Tibial nerve (tissue), 4 donors: ENCODE measurements around the gene VPS4B. TPM values are rescaled to one million over a fixed set of nuclear protein-coding genes. Genes with fewer than 3 reads are reported as not detected.
"Not testable (repeated sequence)": the region's sequence is repeated elsewhere in the genome, so short reads cannot be mapped to it uniquely, and the experiment has no call there.

Source experiments
- DNase-seq, 2 donors: peaks; one replicate each; pipeline ENCODE4 v3.0.0-alpha.2; 2019; ENCODE audit warnings: low spot score in 2 of 2
- H3K27ac ChIP-seq, 4 donors: fragments of 200-600 bp; sonication (generic) in 3 of 4; one replicate each; pipeline ENCODE4 v1.5.1; 2017 to 2019; ENCODE audit warnings: mild to moderate bottlenecking in 1 of 4
- H3K27me3 ChIP-seq, 2 donors: fragments of 200-600 bp; sonication (generic) in 1 of 2; one replicate each; pipeline versions ENCODE4 v1.5.1 to v1.6.0; 2017 to 2019
- H3K36me3 ChIP-seq, 3 donors: fragments of 200-600 bp; sonication (generic); one replicate each; pipeline ENCODE4 v1.5.1; 2018 to 2019
- H3K4me1 ChIP-seq, 4 donors: fragments of 200-600 bp; sonication (generic) in 3 of 4; one replicate each; pipeline ENCODE4 v1.5.1; 2017 to 2019
- H3K4me3 ChIP-seq, 4 donors: fragments of 200-600 bp; sonication (generic) in 3 of 4; one replicate each; pipeline ENCODE4 v1.5.1; 2017 to 2019; ENCODE audit warnings: mild to moderate bottlenecking in 1 of 4, moderate library complexity in 1 of 4
- H3K9me3 ChIP-seq, 4 donors: fragments of 200-600 bp; sonication (generic) in 3 of 4; one replicate each; pipeline ENCODE4 v1.5.1; 2017 to 2019
- EP300 ChIP-seq, 2 donors: sonication (generic); formaldehyde crosslinking; IDR thresholded peaks; one replicate each; pipeline ENCODE4 v1.6.1; 2017; ENCODE audit warnings: antibody characterized with exemption in 2 of 2, mild to moderate bottlenecking in 1 of 2
- POLR2A ChIP-seq, 2 donors: fragments of 450-650 bp; IDR thresholded peaks; one replicate each; pipeline ENCODE4 v1.6.1; 2017; ENCODE audit warnings: antibody characterized with exemption in 2 of 2, mild to moderate bottlenecking in 2 of 2, moderate library complexity in 2 of 2
- WGBS, 2 donors: methylation state at CpG; one replicate each; pipeline ENCODE4 v1.1.5; 2018; 5-methylcytosine and 5-hydroxymethylcytosine counted together
- total RNA-seq, 4 donors: library from RNA; depleted of rRNA; stranded (reverse); fragments of >200 nt; gene quantifications; one replicate each; pipeline ENCODE4 v1.1.0, GENCODE V29; 2016
- TF ChIP-seq, protein P1 (sequence below), 5 experiments: fragments of 200-600 bp in 3 of 5; fragments of 450-650 bp in 2 of 5; sonication (generic) in 3 of 5; IDR thresholded peaks; one replicate each; pipeline ENCODE4 v1.5.1; 2016 to 2019; ENCODE audit warnings: antibody characterized with exemption in 5 of 5, mild to moderate bottlenecking in 3 of 5, moderate library complexity in 2 of 5

VPS4B gene
- total RNA-seq, 4 donors from 2014 or later, result 33.4 to 43.2 (median 36.2) TPM

DNA sequence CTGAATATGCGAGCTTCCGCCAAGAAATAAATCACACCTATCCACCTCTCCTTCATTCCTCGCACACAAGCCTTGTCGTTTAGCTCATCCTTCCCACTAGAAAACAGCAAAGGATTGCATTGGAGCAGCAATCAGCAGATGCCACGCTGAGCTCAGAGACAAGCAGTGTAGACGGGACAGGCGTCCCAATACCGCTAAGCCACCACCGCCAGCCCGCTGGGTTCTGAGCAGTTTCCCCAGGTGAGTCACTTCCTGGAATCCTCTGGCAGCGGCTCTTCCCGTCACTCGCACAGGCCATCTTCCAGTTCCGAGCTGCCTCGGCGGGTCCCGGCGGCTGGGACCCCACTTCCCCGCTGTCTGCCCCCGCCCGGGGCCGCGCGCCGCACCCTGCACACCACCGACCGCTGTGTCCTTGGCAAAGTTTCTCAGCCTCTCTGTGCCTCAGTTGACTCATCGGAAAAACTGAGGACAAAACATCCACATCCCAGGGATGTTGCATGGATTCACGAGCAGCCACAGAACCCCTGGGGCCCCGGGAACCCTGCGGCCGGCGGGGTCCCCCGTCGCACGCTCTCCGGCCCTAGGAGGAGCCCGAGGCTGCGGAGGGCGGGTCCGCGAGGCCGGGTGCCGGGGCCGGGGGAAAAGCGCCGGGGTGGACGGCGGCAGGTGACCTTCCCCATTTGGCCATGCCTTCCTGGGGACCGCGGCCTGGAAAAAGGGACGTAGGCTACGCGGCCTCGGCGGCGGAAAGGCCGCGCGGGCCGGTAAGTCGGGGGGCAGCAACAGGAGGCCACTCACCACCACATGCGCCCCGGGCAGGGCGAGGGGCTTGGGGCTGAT is 55.8 kb downstream of the VPS4B start:
- 0 to 2% methylated on average over 28 to 40 of the region's 65 CpGs for WGBS, 2 donors
- peaks cover 0 to 16% (median 0%) of the 10 kb centered on the region in 3 donors for H3K36me3 ChIP-seq
- H3K9me3 ChIP-seq, result no peaks in the 10 kb centered on the region
- H3K4me1 ChIP-seq, result peaks cover 0 to 38% (median 9%) of the 10 kb centered on the region in 4 donors
- DNase-seq, result peak in 1 of 2 donors; percentile 29
- TF ChIP-seq, protein P1, sequence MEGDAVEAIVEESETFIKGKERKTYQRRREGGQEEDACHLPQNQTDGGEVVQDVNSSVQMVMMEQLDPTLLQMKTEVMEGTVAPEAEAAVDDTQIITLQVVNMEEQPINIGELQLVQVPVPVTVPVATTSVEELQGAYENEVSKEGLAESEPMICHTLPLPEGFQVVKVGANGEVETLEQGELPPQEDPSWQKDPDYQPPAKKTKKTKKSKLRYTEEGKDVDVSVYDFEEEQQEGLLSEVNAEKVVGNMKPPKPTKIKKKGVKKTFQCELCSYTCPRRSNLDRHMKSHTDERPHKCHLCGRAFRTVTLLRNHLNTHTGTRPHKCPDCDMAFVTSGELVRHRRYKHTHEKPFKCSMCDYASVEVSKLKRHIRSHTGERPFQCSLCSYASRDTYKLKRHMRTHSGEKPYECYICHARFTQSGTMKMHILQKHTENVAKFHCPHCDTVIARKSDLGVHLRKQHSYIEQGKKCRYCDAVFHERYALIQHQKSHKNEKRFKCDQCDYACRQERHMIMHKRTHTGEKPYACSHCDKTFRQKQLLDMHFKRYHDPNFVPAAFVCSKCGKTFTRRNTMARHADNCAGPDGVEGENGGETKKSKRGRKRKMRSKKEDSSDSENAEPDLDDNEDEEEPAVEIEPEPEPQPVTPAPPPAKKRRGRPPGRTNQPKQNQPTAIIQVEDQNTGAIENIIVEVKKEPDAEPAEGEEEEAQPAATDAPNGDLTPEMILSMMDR (IDR thresholded peaks at IDR 0.05), result no peak
- TF ChIP-seq POLR2A (IDR thresholded peaks at IDR 0.05) (no peak), EP300 (IDR thresholded peaks at IDR 0.05) (no peak)
- peak overlapping the region; percentile 60 to 99 (median 93) for H3K4me3 ChIP-seq
- no peaks in the 10 kb centered on the region for H3K27me3 ChIP-seq
- peak overlapping the region; percentile 92 to 98 (median 96) for H3K27ac ChIP-seq

DNA sequence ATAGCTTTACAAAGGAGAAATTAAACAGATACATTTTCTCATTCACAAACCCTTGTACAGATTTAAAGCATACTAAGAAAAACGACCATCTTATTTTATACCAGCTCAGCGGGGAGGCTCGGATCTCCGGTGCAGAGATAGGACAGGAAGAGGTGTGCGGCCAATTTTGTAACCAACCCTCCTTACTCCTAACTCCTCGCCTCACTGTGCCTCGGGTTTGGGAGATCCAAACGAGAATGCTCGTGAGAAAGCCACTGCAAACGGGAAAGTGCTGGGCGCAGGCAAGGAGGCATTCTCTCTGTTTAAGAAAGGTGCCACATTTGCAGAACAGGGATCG is 56.4 kb downstream of the VPS4B start:
- Histone ChIP-seq H3K36me3 (peaks cover 0 to 20% (median 0%) of the 10 kb centered on the region in 3 donors), H3K9me3 (no peaks in the 10 kb centered on the region), H3K4me3 (peak overlapping the region; percentile 60 to 99 (median 93)), H3K27me3 (no peaks in the 10 kb centered on the region), H3K27ac (peak overlapping the region; percentile 92 to 98 (median 96)), H3K4me1 (peaks cover 0 to 38% (median 9%) of the 10 kb centered on the region in 4 donors)
- TF ChIP-seq POLR2A (IDR thresholded peaks at IDR 0.05), result no peak
- TF ChIP-seq EP300 (IDR thresholded peaks at IDR 0.05), result no peak
- TF ChIP-seq, protein P1 (IDR thresholded peaks at IDR 0.05), result no peak
- no peak for DNase-seq
- WGBS, 2 donors, result 0 to 1% methylated on average over 12 of the region's 12 CpGs

DNA sequence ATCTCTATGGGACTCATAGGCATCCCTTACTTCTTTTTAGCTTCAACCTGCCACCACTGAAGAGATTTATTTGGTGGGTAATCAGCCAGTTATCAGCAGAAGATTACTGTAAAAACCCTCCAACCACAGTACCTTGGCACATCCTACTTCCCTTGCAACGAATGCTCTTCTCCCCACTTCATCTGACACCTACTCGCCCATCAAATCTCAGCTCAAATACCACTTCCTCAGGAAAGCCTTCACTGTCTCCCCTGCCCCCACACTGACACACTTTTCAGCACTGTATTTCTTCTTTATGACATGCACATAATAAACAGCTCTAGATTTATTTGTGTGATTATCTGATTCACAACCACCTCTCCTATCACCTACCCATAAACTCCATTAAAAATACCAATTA is 58.3 kb downstream of the VPS4B start:
- no peak overlapping the region for H3K4me3 ChIP-seq
- H3K36me3 ChIP-seq, result peaks cover 0 to 37% (median 0%) of the 10 kb centered on the region in 3 donors
- no peaks in the 10 kb centered on the region for H3K27me3 ChIP-seq
- no peaks in the 10 kb centered on the region for H3K9me3 ChIP-seq
- WGBS, 2 donors, result 68 to 73% methylated on average over 2 of the region's 2 CpGs
- peaks cover 0 to 35% (median 9%) of the 10 kb centered on the region in 4 donors for H3K4me1 ChIP-seq
- no peak for DNase-seq
- TF ChIP-seq POLR2A (IDR thresholded peaks at IDR 0.05), result no peak
- no peak for TF ChIP-seq EP300 (IDR thresholded peaks at IDR 0.05)
- TF ChIP-seq, protein P1 (IDR thresholded peaks at IDR 0.05), result no peak
- no peak overlapping the region for H3K27ac ChIP-seq

DNA sequence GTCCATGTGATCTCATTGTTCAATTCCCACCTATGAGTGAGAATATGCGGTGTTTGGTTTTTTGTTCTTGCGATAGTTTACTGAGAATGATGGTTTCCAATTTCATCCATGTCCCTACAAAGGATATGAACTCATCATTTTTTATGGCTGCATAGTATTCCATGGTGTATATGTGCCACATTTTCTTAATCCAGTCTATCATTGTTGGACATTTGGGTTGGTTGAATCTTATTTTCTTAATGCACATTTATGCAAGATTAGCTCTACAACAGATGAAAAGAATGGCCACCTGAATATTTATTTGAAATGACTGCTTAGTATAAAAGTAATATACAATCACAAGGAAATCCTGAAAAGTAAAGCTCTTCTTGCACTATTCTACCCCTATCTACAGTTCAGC is 58.9 kb downstream of the VPS4B start:
- not testable (repeated sequence) for DNase-seq, H3K9me3 ChIP-seq, H3K4me3 ChIP-seq, H3K27me3 ChIP-seq, H3K27ac ChIP-seq
- H3K4me1 ChIP-seq, result peaks cover 0 to 30% (median 9%) of the 10 kb centered on the region in 4 donors
- peaks cover 0 to 41% (median 0%) of the 10 kb centered on the region in 3 donors for H3K36me3 ChIP-seq
- no CpG with 5 or more reads among the region's 2 CpGs for WGBS, 2 donors

DNA sequence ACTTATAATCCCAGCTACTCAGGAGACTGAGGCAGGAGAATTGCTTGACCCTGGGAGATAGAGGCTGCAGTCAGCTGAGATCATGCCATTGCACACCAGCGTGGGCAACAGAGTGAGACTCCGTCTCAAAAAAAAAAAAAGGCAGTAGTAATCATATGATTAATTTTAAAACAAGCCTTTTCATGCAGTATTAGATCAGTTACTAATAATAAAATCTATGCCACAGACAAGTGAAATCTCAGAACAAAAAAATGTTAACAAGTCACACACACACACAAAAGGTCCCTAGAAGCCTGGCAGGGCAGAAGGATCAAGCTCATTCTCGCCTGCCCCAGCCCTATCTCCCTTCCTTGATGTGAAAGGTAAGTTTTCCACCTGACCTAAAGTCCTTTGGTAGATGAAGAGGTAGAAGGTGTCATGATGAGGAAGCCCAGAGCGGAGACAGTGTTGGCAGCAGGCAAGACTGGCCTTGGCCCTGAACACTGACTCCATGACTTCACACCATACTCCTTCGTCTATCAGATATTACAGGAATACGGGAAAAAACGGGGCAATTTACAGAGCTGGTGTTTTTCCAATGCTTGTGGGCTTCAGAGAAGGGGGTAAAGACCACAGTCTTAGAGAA is 65.9 kb downstream of the VPS4B start:
- Histone ChIP-seq H3K4me3 (no peak overlapping the region), H3K27me3 (no peaks in the 10 kb centered on the region), H3K4me1 (peaks cover 0 to 4% (median 0%) of the 10 kb centered on the region in 4 donors), H3K36me3 (peaks cover 0 to 93% (median under 1%) of the 10 kb centered on the region in 3 donors), H3K9me3 (no peaks in the 10 kb centered on the region), H3K27ac (no peak overlapping the region)
- TF ChIP-seq POLR2A (IDR thresholded peaks at IDR 0.05) (no peak), EP300 (IDR thresholded peaks at IDR 0.05) (no peak)
- TF ChIP-seq, protein P1 (IDR thresholded peaks at IDR 0.05), result no peak
- 84 to 85% methylated on average over 7 of the region's 7 CpGs for WGBS, 2 donors
- DNase-seq, result no peak
